VCaP (cell line): ENCODE data around the gene ECSIT.
A peak's percentile ranks its signal among the peaks of the same experiment; 100 is the strongest.

ENCODE experiments used
- H3K27ac ChIP-seq: fragments of 450-650 bp; 2 replicates; pipeline ENCODE4 v1.5.1; 2017
- CTCF ChIP-seq: fragments of 450-650 bp; conservative IDR thresholded peaks from 2 replicates; pipeline ENCODE4 v1.5.1; 2017; ENCODE audit warnings: mild to moderate bottlenecking, moderate library complexity

The ECSIT gene

GRCh38 chr19:11552666-11553372, 23.9 kb upstream of the ECSIT start:
- TF ChIP-seq CTCF, result no peak
- no peak overlapping the region for H3K27ac ChIP-seq

- TF ChIP-seq CTCF, result peak; percentile 37; the same call in 1 of the 2 replicates
- no peak overlapping the region for H3K27ac ChIP-seq
These were observed 22.8 kb upstream of the ECSIT start for GRCh38 chr19:11551603-11552235.

GRCh38 chr19:11550265-11550664, 21.3 kb upstream of the ECSIT start:
- no peak for TF ChIP-seq CTCF

GRCh38 chr19:11549386-11549953, 20.5 kb upstream of the ECSIT start:
- no peak for TF ChIP-seq CTCF
- no peak overlapping the region for H3K27ac ChIP-seq

More at GRCh38 chr19:11550265-11550664, 21.3 kb upstream of the ECSIT start:
- H3K27ac ChIP-seq, result no peak overlapping the region

GRCh38 chr19:11547929-11548700, 19.2 kb upstream of the ECSIT start:
- no peak for TF ChIP-seq CTCF

GRCh38 chr19:11541238-11541637, 12.3 kb upstream of the ECSIT start:
- TF ChIP-seq CTCF, result no peak
- no peak overlapping the region for H3K27ac ChIP-seq

More at GRCh38 chr19:11547929-11548700, 19.2 kb upstream of the ECSIT start:
- no peak overlapping the region for H3K27ac ChIP-seq

- TF ChIP-seq CTCF, result no peak
- H3K27ac ChIP-seq, result no peak overlapping the region
These were observed 11.7 kb upstream of the ECSIT start for GRCh38 chr19:11540645-11541044.
